ENCODE measurements around the gene CCNK. TPM values are rescaled to one million over a fixed set of nuclear protein-coding genes. Genes with fewer than 3 reads are reported as not detected.

CCNK gene
- total and polyA plus RNA-seq, 2 of the 13 experiments (the other 11 are each of a cell fraction or from before 2014, with no cell fraction given) = 4.9 to 9.7 TPM

DNA sequence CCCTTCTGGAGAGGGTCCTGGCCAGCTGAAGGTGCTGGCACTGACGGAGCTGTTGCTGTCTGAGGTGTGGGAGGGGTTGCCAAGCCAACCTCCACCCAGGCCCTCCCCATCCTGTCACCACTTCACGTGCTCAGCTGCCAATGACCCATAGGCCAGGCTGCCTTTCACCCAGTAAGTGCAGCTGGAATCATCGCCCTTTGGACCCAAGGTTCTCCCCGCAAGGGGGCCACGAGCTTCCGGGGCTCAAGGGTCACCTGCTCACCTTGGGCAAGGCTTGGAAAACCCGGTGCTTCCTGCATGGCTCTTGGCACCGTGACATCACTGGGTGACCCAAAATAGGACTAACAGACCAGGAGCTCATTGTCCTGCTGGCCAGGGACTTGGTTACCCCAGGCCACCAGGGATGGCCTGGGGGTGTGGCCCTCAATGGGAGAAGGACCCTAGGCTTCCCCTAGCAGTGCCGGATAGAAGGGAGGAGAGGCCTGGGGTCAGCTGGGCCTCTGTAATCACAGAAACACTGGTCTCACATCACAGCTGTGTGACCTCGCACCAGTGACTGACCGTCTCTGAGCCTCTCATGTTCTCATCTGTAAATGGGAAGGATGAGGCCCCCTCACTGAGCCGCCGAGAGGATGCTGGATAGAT is 71.5 kb downstream of the CCNK start (continued):
- TF ChIP-seq, protein P1, sequence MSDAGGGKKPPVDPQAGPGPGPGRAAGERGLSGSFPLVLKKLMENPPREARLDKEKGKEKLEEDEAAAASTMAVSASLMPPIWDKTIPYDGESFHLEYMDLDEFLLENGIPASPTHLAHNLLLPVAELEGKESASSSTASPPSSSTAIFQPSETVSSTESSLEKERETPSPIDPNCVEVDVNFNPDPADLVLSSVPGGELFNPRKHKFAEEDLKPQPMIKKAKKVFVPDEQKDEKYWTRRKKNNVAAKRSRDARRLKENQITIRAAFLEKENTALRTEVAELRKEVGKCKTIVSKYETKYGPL (CRISPR knock-in tag; IDR thresholded peaks at IDR 0.05) = no peak
- TF ChIP-seq KAT2B (IDR thresholded peaks at IDR 0.05; ENCODE audit: borderline replicate concordance, low read depth, low read length) = no peak
- peak; percentile 95; the same call in 1 of the 2 replicates for TF ChIP-seq CHD4 (IDR thresholded peaks at IDR 0.05; ENCODE audit: borderline replicate concordance, low read length)
- no peak for TF ChIP-seq MYNN (CRISPR knock-in tag; IDR thresholded peaks at IDR 0.05; ENCODE audit: low read depth)
- TF ChIP-seq MTF2 (CRISPR knock-in tag; IDR thresholded peaks at IDR 0.05; ENCODE audit: borderline replicate concordance) = no peak
- no peak for TF ChIP-seq LCORL (IDR thresholded peaks at IDR 0.05)
- TF ChIP-seq LCORL (CRISPR knock-in tag; IDR thresholded peaks at IDR 0.05) = peak; percentile 100
- TF ChIP-seq MAFG (CRISPR knock-in tag; IDR thresholded peaks at IDR 0.05) = no peak
- TF ChIP-seq, protein P2, sequence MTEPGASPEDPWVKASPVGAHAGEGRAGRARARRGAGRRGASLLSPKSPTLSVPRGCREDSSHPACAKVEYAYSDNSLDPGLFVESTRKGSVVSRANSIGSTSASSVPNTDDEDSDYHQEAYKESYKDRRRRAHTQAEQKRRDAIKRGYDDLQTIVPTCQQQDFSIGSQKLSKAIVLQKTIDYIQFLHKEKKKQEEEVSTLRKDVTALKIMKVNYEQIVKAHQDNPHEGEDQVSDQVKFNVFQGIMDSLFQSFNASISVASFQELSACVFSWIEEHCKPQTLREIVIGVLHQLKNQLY (CRISPR knock-in tag; IDR thresholded peaks at IDR 0.05) = peak; percentile 100
- no peak for TF ChIP-seq BRF2 (CRISPR knock-in tag; IDR thresholded peaks at IDR 0.05)
- TF ChIP-seq KAT8 (CRISPR knock-in tag; IDR thresholded peaks at IDR 0.05) = peak; percentile 86
- TF ChIP-seq ZNF768 (CRISPR knock-in tag; IDR thresholded peaks at IDR 0.05) = peak; percentile 100
- peak; percentile 99 for TF ChIP-seq MXD4 (CRISPR knock-in tag; IDR thresholded peaks at IDR 0.05)
- peak; percentile 88 for TF ChIP-seq ZBTB33 (CRISPR knock-in tag; IDR thresholded peaks at IDR 0.05)
- peak; percentile 99 for TF ChIP-seq HNF1B (CRISPR knock-in tag; IDR thresholded peaks at IDR 0.05)
- TF ChIP-seq PRPF4 (IDR thresholded peaks at IDR 0.05; ENCODE audit: low read depth, low read length, poor library complexity, severe bottlenecking) = no peak
- TF ChIP-seq MATR3 (CRISPR knock-in tag; IDR thresholded peaks at IDR 0.05) = no peak
- TF ChIP-seq PAX8 (CRISPR knock-in tag; IDR thresholded peaks at IDR 0.05; ENCODE audit: borderline replicate concordance) = no peak
- TF ChIP-seq ZGPAT (CRISPR knock-in tag; IDR thresholded peaks at IDR 0.05) = peak; percentile 96
- TF ChIP-seq ZNF292 (CRISPR knock-in tag; IDR thresholded peaks at IDR 0.05; ENCODE audit: borderline replicate concordance, low read depth) = peak; percentile 95
- peak; percentile 94 for TF ChIP-seq POGZ (CRISPR knock-in tag; IDR thresholded peaks at IDR 0.05)
- no peak for TF ChIP-seq ZNF780A (CRISPR knock-in tag; IDR thresholded peaks at IDR 0.05)
- peak; percentile 58; the same call in 1 of the 2 replicates for TF ChIP-seq ZNF766 (CRISPR knock-in tag; IDR thresholded peaks at IDR 0.05; ENCODE audit: borderline replicate concordance)
- no peak for TF ChIP-seq PHB2 (IDR thresholded peaks at IDR 0.05; ENCODE audit: partially characterized antibody)

All from HepG2 (cell line).